Measurements from ENCODE around the gene ALPI.

GRCh38 chr2:232489516-232490220, 33.7 kb downstream of the ALPI start:
- TF ChIP-seq ZC3H10 (CRISPR knock-in tag; IDR thresholded peaks at IDR 0.05) (no peak), RARB (CRISPR knock-in tag; IDR thresholded peaks at IDR 0.05) (no peak), ESRRG (CRISPR knock-in tag; IDR thresholded peaks at IDR 0.05) (no peak)
